Stimulated activated CD8-positive, alpha-beta memory T cell treated with anti-CD3 and anti-CD28 coated beads, Interleukin-12 subunit alpha, Interleukin-12 subunit beta, amount 100 ng/mL, for 24 hours (primary cell): ENCODE measurements around the gene ACP2.
"Not testable (repeated sequence)": the region's sequence is repeated elsewhere in the genome, so short reads cannot be mapped to it uniquely, and the experiment has no call there.

ENCODE experiments used
- DNase-seq: peaks from one replicate; pipeline ENCODE4 v3.0.0-alpha.2; 2020; ENCODE audit errors: extremely low read depth

Gene ACP2

DNA sequence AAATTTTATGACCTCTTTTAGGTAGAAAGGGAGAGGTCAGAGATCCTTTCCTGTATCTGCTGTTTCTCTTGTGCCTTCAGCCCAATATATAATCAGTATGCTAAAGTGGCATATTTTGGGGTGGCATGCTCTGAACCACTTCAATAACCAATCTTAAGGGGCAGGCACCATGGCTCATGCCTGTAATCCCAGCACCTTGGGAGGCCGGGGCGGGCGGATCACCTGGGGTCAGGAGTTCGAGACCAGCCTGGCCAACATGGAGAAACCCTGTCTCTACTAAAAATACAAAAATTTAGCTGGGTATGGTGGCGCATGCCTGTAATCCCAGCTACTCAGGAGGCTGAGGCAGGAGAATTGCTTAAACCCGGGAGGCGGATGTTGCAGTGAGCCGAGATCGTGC is 50.5 kb downstream of the ACP2 start:
- DNase-seq: not testable (repeated sequence)

DNA sequence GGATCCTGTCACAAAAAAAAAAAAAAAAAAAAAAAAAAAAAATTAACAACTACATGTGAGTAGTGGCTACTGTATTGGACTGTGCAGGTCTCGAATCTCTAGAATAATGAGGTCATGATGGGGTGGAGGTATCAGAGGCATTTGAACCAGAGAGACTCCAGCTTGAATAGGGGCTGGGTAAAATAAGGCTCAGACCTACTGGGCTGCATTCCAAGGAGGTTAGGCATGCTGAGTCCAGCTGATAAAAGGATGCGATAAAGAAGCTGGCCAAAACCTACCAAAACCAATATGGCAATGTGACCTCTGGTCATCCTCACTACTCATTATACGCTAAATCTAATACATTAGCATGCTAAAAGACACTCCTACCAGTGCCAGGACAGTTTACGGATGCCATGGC is 56.5 kb downstream of the ACP2 start:
- no peak for DNase-seq

DNA sequence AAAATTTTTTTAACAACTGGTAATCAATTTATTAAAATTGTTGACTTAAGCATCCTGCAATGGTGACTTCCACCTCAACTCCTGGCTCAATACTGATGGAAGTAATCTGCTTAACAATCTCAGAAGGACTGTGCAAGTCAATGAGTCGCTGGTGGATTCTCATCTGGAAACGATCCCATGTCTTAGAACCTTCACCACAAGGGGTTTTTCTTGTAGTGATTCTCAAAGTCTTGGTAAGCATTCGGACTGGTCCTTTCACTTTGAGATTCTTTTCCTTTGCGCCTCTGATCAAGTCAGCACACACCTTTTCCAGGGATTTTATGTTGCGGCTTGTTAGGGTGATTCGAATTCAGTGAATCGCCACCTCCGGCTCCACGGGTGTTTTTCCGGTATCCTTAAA is 57.5 kb downstream of the ACP2 start:
- DNase-seq: not testable (repeated sequence)
